ENCODE data around the gene MED4.

MED4 gene

DNA sequence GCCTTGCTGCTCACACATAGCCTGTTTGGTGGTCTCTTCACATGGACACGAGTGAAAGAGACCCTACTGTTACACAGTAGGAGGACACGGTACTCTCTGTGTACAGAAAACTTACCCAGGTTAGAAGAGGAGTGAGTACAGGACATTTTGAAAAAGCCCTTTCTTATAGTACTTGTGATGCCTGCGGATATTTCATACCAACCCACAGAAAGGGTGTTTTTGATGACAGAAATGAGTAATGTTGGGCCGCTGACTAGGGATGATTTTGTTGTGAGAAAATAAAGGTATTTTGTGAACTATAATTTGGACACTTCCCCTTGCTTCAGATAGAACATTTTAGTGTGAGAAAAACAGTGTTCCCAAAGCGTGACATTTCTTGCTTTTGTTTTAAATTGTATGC lies 39.2 kb downstream of the MED4 start:
- TF ChIP-seq, protein P1, sequence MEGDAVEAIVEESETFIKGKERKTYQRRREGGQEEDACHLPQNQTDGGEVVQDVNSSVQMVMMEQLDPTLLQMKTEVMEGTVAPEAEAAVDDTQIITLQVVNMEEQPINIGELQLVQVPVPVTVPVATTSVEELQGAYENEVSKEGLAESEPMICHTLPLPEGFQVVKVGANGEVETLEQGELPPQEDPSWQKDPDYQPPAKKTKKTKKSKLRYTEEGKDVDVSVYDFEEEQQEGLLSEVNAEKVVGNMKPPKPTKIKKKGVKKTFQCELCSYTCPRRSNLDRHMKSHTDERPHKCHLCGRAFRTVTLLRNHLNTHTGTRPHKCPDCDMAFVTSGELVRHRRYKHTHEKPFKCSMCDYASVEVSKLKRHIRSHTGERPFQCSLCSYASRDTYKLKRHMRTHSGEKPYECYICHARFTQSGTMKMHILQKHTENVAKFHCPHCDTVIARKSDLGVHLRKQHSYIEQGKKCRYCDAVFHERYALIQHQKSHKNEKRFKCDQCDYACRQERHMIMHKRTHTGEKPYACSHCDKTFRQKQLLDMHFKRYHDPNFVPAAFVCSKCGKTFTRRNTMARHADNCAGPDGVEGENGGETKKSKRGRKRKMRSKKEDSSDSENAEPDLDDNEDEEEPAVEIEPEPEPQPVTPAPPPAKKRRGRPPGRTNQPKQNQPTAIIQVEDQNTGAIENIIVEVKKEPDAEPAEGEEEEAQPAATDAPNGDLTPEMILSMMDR (IDR thresholded peaks at IDR 0.05; ENCODE audit: extremely low read depth, missing control alignments): no peak
- DNase-seq (ENCODE audit: low spot score): no peak

DNA sequence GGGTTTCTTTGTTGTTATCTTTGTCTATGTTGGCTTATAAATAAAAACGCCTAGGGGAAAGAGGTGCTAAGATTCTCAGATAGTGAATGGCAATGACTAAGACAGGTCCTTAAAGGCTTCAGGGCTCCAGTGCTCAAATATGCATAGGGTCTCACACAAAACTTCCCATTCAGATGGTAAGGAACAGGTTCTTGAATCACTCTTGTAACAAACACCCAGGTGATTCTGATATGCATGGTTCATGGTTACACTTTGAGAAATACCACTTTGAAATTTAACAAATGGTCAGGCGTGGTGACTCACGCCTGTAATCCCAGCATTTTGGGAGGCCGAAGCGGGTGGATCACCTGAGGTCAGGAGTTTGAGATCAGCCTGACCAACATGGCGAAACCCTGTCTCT lies 40.3 kb downstream of the MED4 start:
- TF ChIP-seq, protein P1 (IDR thresholded peaks at IDR 0.05; ENCODE audit: extremely low read depth, missing control alignments): no peak
- no peak for DNase-seq (ENCODE audit: low spot score)

DNA sequence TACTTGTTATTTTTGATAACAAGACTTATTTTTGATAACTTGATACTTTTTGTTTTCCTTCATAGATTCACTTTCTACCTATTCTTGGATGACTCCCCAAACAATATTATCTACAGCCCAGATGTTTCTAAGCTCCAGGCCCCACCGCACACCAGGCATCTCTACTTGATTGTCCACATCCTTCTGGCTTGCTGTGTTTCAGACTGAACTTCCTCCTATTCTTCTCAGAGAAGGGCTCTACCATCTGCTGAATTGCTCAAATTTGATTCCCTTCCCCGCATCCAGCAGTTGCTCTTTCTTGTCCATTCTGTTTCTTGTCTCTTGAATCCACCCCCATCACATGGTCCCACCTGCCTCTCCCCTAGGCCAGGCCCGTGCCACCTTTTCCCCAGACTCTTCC lies 44.4 kb downstream of the MED4 start:
- TF ChIP-seq, protein P1 (IDR thresholded peaks at IDR 0.05; ENCODE audit: extremely low read depth, missing control alignments): no peak
- no peak for DNase-seq (ENCODE audit: low spot score)

DNA sequence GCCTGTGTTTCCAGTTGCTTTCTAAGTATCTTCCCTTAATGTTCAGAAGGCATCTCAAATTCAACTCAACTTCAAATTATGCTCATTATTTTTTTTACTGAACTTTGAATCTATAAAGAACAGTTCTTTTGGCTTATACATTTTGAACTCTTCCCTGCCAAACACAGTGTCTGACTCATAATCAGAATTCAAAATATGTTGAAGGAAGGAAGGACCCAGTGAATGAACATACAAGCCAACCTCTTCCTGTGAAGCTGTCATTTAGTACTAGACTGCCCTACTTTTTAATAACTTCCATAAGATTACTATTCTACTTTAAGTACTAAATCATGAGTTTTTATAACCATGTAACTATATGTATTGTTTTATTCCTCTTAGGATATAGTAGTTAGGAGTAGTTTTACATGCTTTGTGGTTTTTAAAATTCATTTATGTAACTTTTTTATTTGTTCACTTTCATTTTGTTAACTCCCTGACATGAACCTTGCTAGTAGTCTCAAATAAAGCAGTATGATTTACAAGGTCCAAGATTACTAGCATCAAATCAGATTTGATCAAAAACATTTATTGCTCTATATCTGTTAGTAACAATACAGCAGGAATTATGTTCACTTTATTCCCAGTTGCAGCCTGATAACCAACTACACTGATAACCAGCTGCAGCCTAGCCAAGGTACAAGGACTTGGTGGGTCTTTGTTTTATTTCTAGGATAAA lies 51.0 kb downstream of the MED4 start:
- no peak for DNase-seq (ENCODE audit: low spot score)

DNA sequence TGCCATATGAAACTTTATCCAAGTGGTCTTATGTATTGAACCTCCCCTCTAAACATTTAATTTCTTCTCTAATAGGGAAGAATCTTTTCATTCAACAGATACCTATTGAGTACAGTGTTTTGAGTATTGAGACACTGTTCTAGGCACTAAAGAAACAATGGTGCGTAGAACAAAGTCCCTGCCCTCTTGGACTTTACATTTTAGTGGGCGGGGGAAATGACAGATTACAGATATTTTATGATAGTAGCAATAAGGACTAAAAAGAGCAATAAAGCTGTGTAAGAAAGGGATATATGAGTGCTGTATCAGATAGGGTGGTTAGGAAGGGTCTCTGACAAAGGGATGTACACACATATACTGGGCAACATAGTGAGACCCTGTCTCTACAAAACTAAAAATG lies 52.0 kb downstream of the MED4 start:
- TF ChIP-seq, protein P1 (IDR thresholded peaks at IDR 0.05; ENCODE audit: extremely low read depth, missing control alignments): no peak
- no peak for DNase-seq (ENCODE audit: low spot score)

More for the DNA sequence above, 51.0 kb downstream of the MED4 start:
- TF ChIP-seq, protein P1 (IDR thresholded peaks at IDR 0.05; ENCODE audit: extremely low read depth, missing control alignments): no peak

DNA sequence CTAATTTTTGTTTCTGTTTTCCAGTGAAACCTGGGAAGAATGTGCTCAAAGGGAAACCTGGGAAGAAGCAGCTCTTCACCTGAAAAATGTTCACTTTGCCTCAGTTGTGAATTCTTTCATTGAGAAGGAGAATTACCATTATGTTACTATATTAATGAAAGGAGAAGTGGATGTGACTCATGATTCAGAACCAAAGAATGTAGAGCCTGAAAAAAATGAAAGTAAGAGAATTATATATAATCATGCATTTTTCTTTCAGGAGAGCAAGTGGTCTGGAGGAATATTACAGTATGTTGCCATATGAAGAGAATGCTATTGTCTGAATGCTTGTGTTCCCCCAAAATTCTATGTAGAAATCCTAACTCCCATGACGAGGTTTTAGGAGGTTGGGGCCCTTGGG lies 54.0 kb downstream of the MED4 start:
- TF ChIP-seq, protein P1 (IDR thresholded peaks at IDR 0.05; ENCODE audit: extremely low read depth, missing control alignments): no peak
- DNase-seq (ENCODE audit: low spot score): no peak

DNA sequence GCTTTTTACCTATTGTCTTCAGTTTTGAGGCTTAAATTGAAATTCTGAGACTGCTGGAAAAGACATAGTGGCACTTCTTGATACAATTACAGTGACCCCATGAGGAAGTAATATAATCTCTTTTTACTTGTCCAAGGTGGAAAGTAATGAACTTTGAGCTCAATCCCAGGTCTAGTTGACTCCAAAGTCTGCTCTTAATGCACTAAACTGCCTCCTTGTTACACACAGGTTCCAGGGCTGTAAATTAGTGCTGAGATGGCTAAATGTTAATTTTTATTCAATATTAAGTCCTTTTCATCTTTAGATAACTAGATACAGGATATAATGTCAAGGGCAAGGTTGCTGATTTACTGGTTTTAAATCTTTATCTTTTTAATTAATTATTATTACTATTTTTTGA lies 54.9 kb downstream of the MED4 start:
- TF ChIP-seq, protein P1 (IDR thresholded peaks at IDR 0.05; ENCODE audit: extremely low read depth, missing control alignments): no peak
- DNase-seq (ENCODE audit: low spot score): no peak
